ENCODE measurements around the gene CAVIN3.

DNA sequence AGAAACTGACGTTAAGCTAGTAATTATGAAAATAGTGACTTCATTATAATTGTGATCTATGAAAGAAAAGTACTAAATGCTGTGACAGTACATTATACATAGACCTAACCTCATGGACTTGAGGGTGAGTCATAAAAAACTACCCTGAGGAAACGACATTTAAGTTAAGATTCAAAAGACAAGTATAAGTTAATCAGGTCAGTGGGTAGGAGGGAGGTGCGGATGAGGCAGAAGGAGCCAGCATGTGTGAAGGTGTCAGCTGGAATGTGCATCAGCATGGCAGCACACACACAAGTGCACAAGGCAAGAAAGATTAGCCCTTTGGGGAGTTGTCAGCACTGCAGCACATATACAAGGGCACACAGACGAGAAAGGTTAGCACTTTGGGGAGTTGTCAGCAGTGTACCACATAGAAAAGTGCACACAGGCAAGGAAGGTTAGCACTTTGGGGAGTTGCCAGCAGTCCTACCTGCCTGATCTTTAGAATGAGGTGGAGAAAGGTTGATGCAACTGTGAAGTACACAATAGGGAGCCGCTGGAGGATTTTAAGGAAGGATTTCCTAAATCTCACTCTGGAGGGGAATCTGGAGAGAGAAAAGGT is 31.6 kb upstream of the CAVIN3 start:
- TF ChIP-seq, protein P1, sequence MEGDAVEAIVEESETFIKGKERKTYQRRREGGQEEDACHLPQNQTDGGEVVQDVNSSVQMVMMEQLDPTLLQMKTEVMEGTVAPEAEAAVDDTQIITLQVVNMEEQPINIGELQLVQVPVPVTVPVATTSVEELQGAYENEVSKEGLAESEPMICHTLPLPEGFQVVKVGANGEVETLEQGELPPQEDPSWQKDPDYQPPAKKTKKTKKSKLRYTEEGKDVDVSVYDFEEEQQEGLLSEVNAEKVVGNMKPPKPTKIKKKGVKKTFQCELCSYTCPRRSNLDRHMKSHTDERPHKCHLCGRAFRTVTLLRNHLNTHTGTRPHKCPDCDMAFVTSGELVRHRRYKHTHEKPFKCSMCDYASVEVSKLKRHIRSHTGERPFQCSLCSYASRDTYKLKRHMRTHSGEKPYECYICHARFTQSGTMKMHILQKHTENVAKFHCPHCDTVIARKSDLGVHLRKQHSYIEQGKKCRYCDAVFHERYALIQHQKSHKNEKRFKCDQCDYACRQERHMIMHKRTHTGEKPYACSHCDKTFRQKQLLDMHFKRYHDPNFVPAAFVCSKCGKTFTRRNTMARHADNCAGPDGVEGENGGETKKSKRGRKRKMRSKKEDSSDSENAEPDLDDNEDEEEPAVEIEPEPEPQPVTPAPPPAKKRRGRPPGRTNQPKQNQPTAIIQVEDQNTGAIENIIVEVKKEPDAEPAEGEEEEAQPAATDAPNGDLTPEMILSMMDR (IDR thresholded peaks at IDR 0.05) = no peak
- no peak for TF ChIP-seq POLR2A (IDR thresholded peaks at IDR 0.05)
